HUDEP-2 (cell line): ENCODE measurements around the gene MAEA.

Experiments used
- DNase-seq, 76 experiments: peaks; one replicate each; lab custom pipeline; 2025; ENCODE audit not compliant: unreplicated experiment in 76 of 76; lab: John Stamatoyannopoulos, UW

Gene MAEA

GRCh38 chr4:1298461-1298860 lies 8.8 kb downstream of the MAEA start:
- no peak for DNase-seq

GRCh38 chr4:1299301-1299860 lies 9.7 kb downstream of the MAEA start:
- no peak for DNase-seq

- DNase-seq = no peak
Measured at GRCh38 chr4:1300466-1301455, 11.1 kb downstream of the MAEA start.

- no peak for DNase-seq
Measured at GRCh38 chr4:1302159-1302558, 12.5 kb downstream of the MAEA start.

GRCh38 chr4:1305261-1305711 lies 15.6 kb downstream of the MAEA start:
- no peak for DNase-seq

- DNase-seq = no peak
Measured at GRCh38 chr4:1305781-1306455, 16.2 kb downstream of the MAEA start.

GRCh38 chr4:1307951-1308735 lies 18.5 kb downstream of the MAEA start:
- DNase-seq = no peak

GRCh38 chr4:1309261-1310010 lies 19.7 kb downstream of the MAEA start:
- peak in 51 of 76 experiments; percentile 3 to 76 (median 36) for DNase-seq

GRCh38 chr4:1310031-1310795 lies 20.5 kb downstream of the MAEA start:
- DNase-seq = no peak

GRCh38 chr4:1310796-1311631 lies 21.3 kb downstream of the MAEA start:
- no peak for DNase-seq

GRCh38 chr4:1312821-1313640 lies 23.3 kb downstream of the MAEA start:
- no peak for DNase-seq

- DNase-seq = no peak
Measured at GRCh38 chr4:1315306-1315705, 25.6 kb downstream of the MAEA start.

- no peak for DNase-seq
Measured at GRCh38 chr4:1315836-1316536, 26.3 kb downstream of the MAEA start.

GRCh38 chr4:1316537-1317168 lies 27.0 kb downstream of the MAEA start:
- no peak for DNase-seq

GRCh38 chr4:1317177-1318045 lies 27.7 kb downstream of the MAEA start:
- no peak for DNase-seq

- DNase-seq = no peak
Measured at GRCh38 chr4:1318046-1318375, 28.3 kb downstream of the MAEA start.
